Fibroblast of skin of back (primary cell): ENCODE results near the gene INPP4B.
"Not testable (repeated sequence)": the region's sequence is repeated elsewhere in the genome, so short reads cannot be mapped to it uniquely, and the experiment has no call there.

Experiments
- DNase-seq: peaks from one replicate; pipeline ENCODE4 v3.0.0-alpha.2; 2013

The INPP4B gene

GRCh38 chr4:142112451-142112850 lies 733.6 kb downstream of the INPP4B start:
- DNase-seq: no peak

GRCh38 chr4:142110136-142110535 lies 736.0 kb downstream of the INPP4B start:
- no peak for DNase-seq

- DNase-seq: no peak
Measured at GRCh38 chr4:142104041-142104440, 742.1 kb downstream of the INPP4B start.

- no peak for DNase-seq
Measured at GRCh38 chr4:142101401-142101800, 744.7 kb downstream of the INPP4B start.

- no peak for DNase-seq
Measured at GRCh38 chr4:142100941-142101340, 745.2 kb downstream of the INPP4B start.

GRCh38 chr4:142098900-142099545 lies 747.1 kb downstream of the INPP4B start:
- DNase-seq: peak; percentile 52

GRCh38 chr4:142098380-142098779 lies 747.7 kb downstream of the INPP4B start:
- DNase-seq: no peak

- DNase-seq: no peak
Measured at GRCh38 chr4:142097015-142097414, 749.1 kb downstream of the INPP4B start.

- DNase-seq: peak; percentile 94
Measured at GRCh38 chr4:142095886-142096605, 750.1 kb downstream of the INPP4B start.

- no peak for DNase-seq
Measured at GRCh38 chr4:142092941-142093340, 753.2 kb downstream of the INPP4B start.

GRCh38 chr4:142091691-142092182 lies 754.4 kb downstream of the INPP4B start:
- peak; percentile 79 for DNase-seq

GRCh38 chr4:142091085-142091513 lies 755.0 kb downstream of the INPP4B start:
- DNase-seq: peak; percentile 73

- DNase-seq: peak; percentile 4
Measured at GRCh38 chr4:142088906-142089305, 757.2 kb downstream of the INPP4B start.

- no peak for DNase-seq
Measured at GRCh38 chr4:142085513-142086292, 760.4 kb downstream of the INPP4B start.

- no peak for DNase-seq
Measured at GRCh38 chr4:142083264-142083663, 762.8 kb downstream of the INPP4B start.

GRCh38 chr4:142081025-142081424 lies 765.1 kb downstream of the INPP4B start:
- peak; percentile 8 for DNase-seq

- no peak for DNase-seq
Measured at GRCh38 chr4:142079959-142080358, 766.1 kb downstream of the INPP4B start.

- no peak for DNase-seq
Measured at GRCh38 chr4:142077048-142077447, 769.1 kb downstream of the INPP4B start.

GRCh38 chr4:142068304-142068703 lies 777.8 kb downstream of the INPP4B start:
- DNase-seq: not testable (repeated sequence)

- not testable (repeated sequence) for DNase-seq
Measured at GRCh38 chr4:142066562-142066961, 779.5 kb downstream of the INPP4B start.

GRCh38 chr4:142065086-142065647 lies 780.9 kb downstream of the INPP4B start:
- DNase-seq: peak; percentile 24

- no peak for DNase-seq
Measured at GRCh38 chr4:142064181-142064580, 781.9 kb downstream of the INPP4B start.

- DNase-seq: no peak
Measured at GRCh38 chr4:142045996-142046395, 800.1 kb downstream of the INPP4B start.
